Prostate gland (tissue), 2 donors: ENCODE data around the gene CD1D.

ENCODE experiments used
- CTCF ChIP-seq, 4 experiments: fragments of 200-600 bp in 2 of 4; fragments of 450-650 bp in 2 of 4; sonication (generic) in 2 of 4; IDR thresholded peaks; 1 replicate in 3 of 4; 2 replicates in 1 of 4; pipeline ENCODE4 v1.5.1; 2016 to 2019; ENCODE audit warnings: antibody characterized with exemption in 4 of 4, mild to moderate bottlenecking in 2 of 4, moderate library complexity in 2 of 4
- POLR2A ChIP-seq: fragments of 450-650 bp; IDR thresholded peaks from one replicate; pipeline ENCODE4 v1.6.1; 2016; ENCODE audit warnings: antibody characterized with exemption, mild to moderate bottlenecking

- TF ChIP-seq CTCF (IDR thresholded peaks at IDR 0.05), result no peak
- no peak for TF ChIP-seq POLR2A
Measured at GRCh38 chr1:158181577-158181922, 855 bp downstream of the CD1D start.
